GM13977 (cell line): ENCODE results near the gene ACVR2A.

ENCODE experiments used
- DNase-seq: peaks from one replicate; pipeline ENCODE4 v3.0.0; 2012; ENCODE audit warnings: low spot score
- CTCF ChIP-seq: IDR thresholded peaks from 2 replicates; pipeline ENCODE4 v1.5.1; 2012; ENCODE audit warnings: mild to moderate bottlenecking, control low read depth; ENCODE audit not compliant: insufficient read depth; ENCODE audit errors: extremely low read depth, missing control alignments
- in situ Hi-C: fragments of 300-500 bp; cut with MboI; formaldehyde crosslinking; loops from one replicate; pipeline ENCODE4 v1.12.0; 2022; ENCODE audit warnings: low sequenced_read_pairs, low pct_unique_long_range_greater_than_20kb, mixed read lengths, inconsistent platforms; ENCODE audit not compliant: unreplicated experiment

ACVR2A gene

GRCh38 chr2:147913701-147914480, 69.1 kb downstream of the ACVR2A start:
- no peak for DNase-seq

GRCh38 chr2:147916067-147916466, 71.2 kb downstream of the ACVR2A start:
- in situ Hi-C loops = loop anchor here (25.0 kb wide), 3 partner anchors 554 to 1179 kb away; no protein-coding TSS in a partner anchor
- no peak for DNase-seq
- TF ChIP-seq CTCF = no peak

More at GRCh38 chr2:147913701-147914480, 69.1 kb downstream of the ACVR2A start:
- in situ Hi-C loops = loop anchor here (25.0 kb wide), 3 partner anchors 552 to 1177 kb away; no protein-coding TSS in a partner anchor
- no peak for TF ChIP-seq CTCF

GRCh38 chr2:147916723-147917122, 71.9 kb downstream of the ACVR2A start:
- in situ Hi-C loops = loop anchor here (25.0 kb wide), 3 partner anchors 554 to 1179 kb away; no protein-coding TSS in a partner anchor
- no peak for DNase-seq
- no peak for TF ChIP-seq CTCF

- in situ Hi-C loops = loop anchor here (25.0 kb wide), 3 partner anchors 555 to 1180 kb away; no protein-coding TSS in a partner anchor
- no peak for DNase-seq
- no peak for TF ChIP-seq CTCF
Observed at GRCh38 chr2:147917161-147917560, 72.3 kb downstream of the ACVR2A start.

- no peak for DNase-seq
- no peak for TF ChIP-seq CTCF
- in situ Hi-C loops = loop anchor here (25.0 kb wide), 3 partner anchors 562 to 1187 kb away; no protein-coding TSS in a partner anchor
Observed at GRCh38 chr2:147923846-147924245, 79.0 kb downstream of the ACVR2A start.

- TF ChIP-seq CTCF = no peak
- no peak for DNase-seq
- in situ Hi-C loops = loop anchor here (25.0 kb wide), 3 partner anchors 562 to 1187 kb away; no protein-coding TSS in a partner anchor
Observed at GRCh38 chr2:147924647-147925046, 79.8 kb downstream of the ACVR2A start.
